A549 (cell line): ENCODE measurements around the gene ARFRP1. TPM values are rescaled to one million over a fixed set of nuclear protein-coding genes. Genes with fewer than 3 reads are reported as not detected.

Source experiments
- ATAC-seq, 2 experiments: fragments of 200-7000 bp in 1 of 2; fragments of >200 bp in 1 of 2; cut with Nextera tagmentation in 1 of 2; cut with Tn5 transposase in 1 of 2; 3 replicates each; pipeline versions ENCODE4 v1.8.0 to v1.9.1; 2018 to 2020; ENCODE audit warnings: mild to moderate bottlenecking in 1 of 2, moderate library complexity in 1 of 2
- CTCF ChIA-PET: fragments of 300-600 bp; sonication (Branson Sonifier 250); formaldehyde crosslinking; extraction: SDS; loops from one replicate; lab custom pipeline; 2021; ENCODE audit warnings: antibody characterized with exemption, inconsistent platforms; lab: Yijun Ruan, JAX
- POLR2A ChIA-PET: fragments of 350-600 bp; formaldehyde crosslinking; extraction: SDS; loops from one replicate; lab custom pipeline; 2021; ENCODE audit warnings: antibody characterized with exemption, inconsistent platforms; lab: Yijun Ruan, JAX
- DNase-seq, 2 experiments: peaks; one replicate each; pipeline versions ENCODE4 v3.0.0 to v3.0.0-alpha.2; 2011 to 2016; ENCODE audit warnings: low read depth in 1 of 2, low spot score in 1 of 2
- FAIRE-seq: peaks from 2 replicates; lab custom pipeline; 2011; peaks lifted over from hg19 to GRCh38; lab: Jason Lieb, UNC
- H3K27ac ChIP-seq, 2 experiments: fragments of >200 bp; sonication (Bioruptor Twin); formaldehyde crosslinking; 3 replicates each; pipeline ENCODE4 v1.5.1; 2016 to 2017
- H3K4me1 ChIP-seq: fragments of >200 bp; sonication (Bioruptor Twin); formaldehyde crosslinking; 3 replicates; pipeline ENCODE4 v1.6.1; 2016
- H3K4me2 ChIP-seq: fragments of >200 bp; sonication (Bioruptor Twin); formaldehyde crosslinking; 3 replicates; pipeline ENCODE4 v1.6.1; 2016
- H3K4me3 ChIP-seq: fragments of >200 bp; sonication (Bioruptor Twin); formaldehyde crosslinking; 3 replicates; pipeline ENCODE4 v1.5.1; 2016
- H3K9me3 ChIP-seq: fragments of >200 bp; sonication (Bioruptor Twin); formaldehyde crosslinking; 3 replicates; pipeline ENCODE4 v1.6.1; 2016
- ATOH8 ChIP-seq: fragments of 250-450 bp; sonication (Bioruptor Pico); IDR thresholded peaks from 2 replicates; pipeline ENCODE4 v1.5.0; 2020; ENCODE audit warnings: low read depth, mild to moderate bottlenecking, moderate library complexity
- FOSL2 ChIP-seq, 2 experiments: fragments of 450-650 bp in 1 of 2; fragments of >200 bp in 1 of 2; sonication (Bioruptor Twin) in 1 of 2; formaldehyde crosslinking; IDR thresholded peaks; 2 replicates each; pipeline versions ENCODE4 v1.5.0 to v1.6.1; 2016 to 2020; ENCODE audit warnings: mild to moderate bottlenecking in 1 of 2, moderate library complexity in 1 of 2
- GATA3 ChIP-seq: IDR thresholded peaks from 2 replicates; pipeline ENCODE4 v1.6.1; 2012; ENCODE audit warnings: borderline replicate concordance
- HES2 ChIP-seq: fragments of >200 bp; sonication (Bioruptor Twin); formaldehyde crosslinking; IDR thresholded peaks from 2 replicates; pipeline ENCODE4 v1.6.1; 2016
- HOXA7 ChIP-seq: fragments of 250-450 bp; sonication (Bioruptor Pico); IDR thresholded peaks from 2 replicates; pipeline ENCODE4 v1.5.0; 2020; ENCODE audit warnings: mild to moderate bottlenecking, moderate library complexity
- HOXB13 ChIP-seq: fragments of 250-450 bp; sonication (Bioruptor Pico); IDR thresholded peaks from 2 replicates; pipeline ENCODE4 v1.5.0; 2020; ENCODE audit warnings: low read depth, mild to moderate bottlenecking, moderate library complexity
- JUN ChIP-seq, 2 experiments: fragments of >200 bp; sonication (Bioruptor Twin); formaldehyde crosslinking; IDR thresholded peaks; 2 replicates in 1 of 2; 3 replicates in 1 of 2; pipeline ENCODE4 v1.6.1; 2016 to 2017
- JUNB ChIP-seq: fragments of >200 bp; sonication (Bioruptor Twin); formaldehyde crosslinking; IDR thresholded peaks from 2 replicates; pipeline ENCODE4 v1.6.1; 2016
- MAFK ChIP-seq: fragments of 450-650 bp; IDR thresholded peaks from 2 replicates; pipeline ENCODE4 v1.6.1; 2014; ENCODE audit not compliant: partially characterized antibody
- PBX3 ChIP-seq: IDR thresholded peaks from 2 replicates; pipeline ENCODE4 v1.6.1; 2012
- POLR2AphosphoS2 ChIP-seq: conservative IDR thresholded peaks from 2 replicates; pipeline ENCODE4 v1.6.1; 2012; ENCODE audit warnings: low read length, improper control_type of control experiment, inconsistent platforms
- RAD21 ChIP-seq, 2 experiments: fragments of >200 bp in 1 of 2; sonication (Bioruptor Twin) in 1 of 2; formaldehyde crosslinking in 1 of 2; IDR thresholded peaks in 1 of 2; conservative IDR thresholded peaks in 1 of 2; 2 replicates in 1 of 2; 3 replicates in 1 of 2; pipeline ENCODE4 v1.6.1; 2012 to 2018; ENCODE audit warnings: inconsistent platforms in 1 of 2
- SMC3 ChIP-seq: fragments of >200 bp; sonication (Bioruptor Twin); formaldehyde crosslinking; IDR thresholded peaks from 3 replicates; pipeline ENCODE4 v1.6.1; 2018; ENCODE audit warnings: inconsistent platforms
- SREBF2 ChIP-seq: fragments of 450-650 bp; IDR thresholded peaks from 2 replicates; pipeline ENCODE4 v1.6.1; 2014; ENCODE audit warnings: mild to moderate bottlenecking, moderate library complexity
- WGBS: methylation state at CpG from one replicate; pipeline ENCODE4 v1.1.6; 2017; ENCODE audit errors: missing lambda C conversion rate; 5-methylcytosine and 5-hydroxymethylcytosine counted together
- polyA plus RNA-seq, 4 experiments: library from polyadenylated mRNA; depleted of rRNA in 3 of 4; stranded (reverse); fragments of >200 nt; fragmentation: RNase III in 1 of 4; extraction: RNeasy Plus Mini Kit Qiagen cat#74134 plus additional on column Dnase treatment in 1 of 4; gene quantifications; 2 replicates in 3 of 4; 3 replicates in 1 of 4; pipeline ENCODE4 v1.2.3, GENCODE V29; 2011 to 2017

Gene ARFRP1
- polyA plus RNA-seq, 2 of the 4 experiments (the other 2 are of a cell fraction) = 25.1 to 29.7 TPM

- peak; percentile 62 to 66 for ATAC-seq
- POLR2A ChIA-PET = interaction anchor here (0.8 kb wide), 2 partner anchors 15 to 173 kb away, joined by 3 to 4 read pairs; partner anchors contain the start of genes ARFRP1, TPD52L2 and ZGPAT
- Histone ChIP-seq H3K27ac (peak overlapping the region in 1 of 2 experiments; percentile 63; a peak in 2 of 6 replicates), H3K4me2 (no peak overlapping the region), H3K4me3 (no peak overlapping the region), H3K4me1 (peaks cover 21% of the 10 kb centered on the region), H3K9me3 (no peaks in the 10 kb centered on the region)
- no peak for FAIRE-seq
- TF ChIP-seq SMC3 (peak; percentile 31; the same call in 1 of the 3 replicates), SREBF2 (no peak), PBX3 (peak; percentile 59; the same call in 1 of the 2 replicates), RAD21 (conservative IDR thresholded peaks at IDR 0.05 in 1 of 2, IDR thresholded peaks at IDR 0.05 in 1 of 2) (peak in 1 of 2 experiments; percentile 26; a peak in 2 of 5 replicates), POLR2AphosphoS2 (peak; percentile 78)
- peak in 1 of 2 experiments; percentile 76 for DNase-seq
- CTCF ChIA-PET = interaction anchor here (0.8 to 2.7 kb wide), 6 partner anchors 10 to 281 kb away, joined by 3 to 7 read pairs (median 4); partner anchors contain the start of genes ARFRP1, TPD52L2 and ZGPAT
- WGBS = 70% methylated on average over 17 of the region's 20 CpGs
Observed at GRCh38 chr20:63692436-63693082, 15.2 kb downstream of the ARFRP1 start.

GRCh38 chr20:63691711-63692435 lies 15.9 kb downstream of the ARFRP1 start:
- H3K4me2 ChIP-seq = no peak overlapping the region
- 0 out of 6 replicates have a peak, but pooled peaks of 1 of the 2 experiments have one; percentile 2 for ATAC-seq
- FAIRE-seq = no peak
- DNase-seq = no peak
- peaks cover 26% of the 10 kb centered on the region for H3K4me1 ChIP-seq
- no peaks in the 10 kb centered on the region for H3K9me3 ChIP-seq
- peak overlapping the region in 1 of 2 experiments; percentile 63; a peak in 3 of 6 replicates for H3K27ac ChIP-seq
- CTCF ChIA-PET = interaction anchor here (0.8 to 2.7 kb wide), 7 partner anchors 10 to 282 kb away, joined by 3 to 7 read pairs (median 5); partner anchors contain the start of genes ARFRP1, TPD52L2 and ZGPAT
- POLR2A ChIA-PET = interaction anchor here (0.8 to 1.2 kb wide), 3 partner anchors 16 to 173 kb away, joined by 3 to 4 read pairs (median 4); partner anchors contain the start of genes ARFRP1, TPD52L2 and ZGPAT
- H3K4me3 ChIP-seq = no peak overlapping the region
- 90% methylated on average over 16 of the region's 21 CpGs for WGBS
- TF ChIP-seq ATOH8 (no peak), JUN (IDR thresholded peaks at IDR 0.05) (0 out of 5 replicates have a peak, but pooled peaks of 1 of the 2 experiments have one; percentile 24)

GRCh38 chr20:63690898-63691710 lies 16.7 kb downstream of the ARFRP1 start:
- POLR2A ChIA-PET = interaction anchor here (1.2 kb wide), 1 partner anchor 17 kb away, joined by 4 read pairs; the partner anchor contains the start of genes ARFRP1 and ZGPAT
- FAIRE-seq (no peak), ATAC-seq (peak; percentile 1 to 3; a peak in 2 of 6 replicates), DNase-seq (no peak)
- WGBS = 71% methylated on average over 15 of the region's 24 CpGs
- Histone ChIP-seq H3K4me3 (no peak overlapping the region), H3K4me2 (no peak overlapping the region), H3K9me3 (no peaks in the 10 kb centered on the region), H3K4me1 (peaks cover 34% of the 10 kb centered on the region), H3K27ac (peak overlapping the region; percentile 10 to 63; a peak in 3 of 6 replicates)
- TF ChIP-seq PBX3 (peak; percentile 14), JUN (IDR thresholded peaks at IDR 0.05) (peak in 1 of 2 experiments; percentile 24; a peak in 1 of 5 replicates), FOSL2 (IDR thresholded peaks at IDR 0.05) (no peak), FOSL2 (CRISPR knock-in tag; IDR thresholded peaks at IDR 0.05) (no peak), HOXB13 (no peak), GATA3 (no peak), POLR2AphosphoS2 (no peak), HES2 (no peak), MAFK (no peak), JUNB (no peak), HOXA7 (CRISPR knock-in tag) (no peak), ATOH8 (no peak)
- CTCF ChIA-PET = interaction anchor here (1.1 to 2.8 kb wide), 5 partner anchors 12 to 173 kb away, joined by 4 to 7 read pairs (median 7); partner anchors contain the start of gene TPD52L2
